Iris pigment epithelial cell (primary cell): ENCODE results near the gene ALDH1L1.
"Not testable (repeated sequence)": the region's sequence is repeated elsewhere in the genome, so short reads cannot be mapped to it uniquely, and the experiment has no call there.

Experiments used
- DNase-seq: peaks from one replicate; pipeline ENCODE4 v3.0.0-alpha.2; 2011; ENCODE audit warnings: low read depth

Gene ALDH1L1

DNA sequence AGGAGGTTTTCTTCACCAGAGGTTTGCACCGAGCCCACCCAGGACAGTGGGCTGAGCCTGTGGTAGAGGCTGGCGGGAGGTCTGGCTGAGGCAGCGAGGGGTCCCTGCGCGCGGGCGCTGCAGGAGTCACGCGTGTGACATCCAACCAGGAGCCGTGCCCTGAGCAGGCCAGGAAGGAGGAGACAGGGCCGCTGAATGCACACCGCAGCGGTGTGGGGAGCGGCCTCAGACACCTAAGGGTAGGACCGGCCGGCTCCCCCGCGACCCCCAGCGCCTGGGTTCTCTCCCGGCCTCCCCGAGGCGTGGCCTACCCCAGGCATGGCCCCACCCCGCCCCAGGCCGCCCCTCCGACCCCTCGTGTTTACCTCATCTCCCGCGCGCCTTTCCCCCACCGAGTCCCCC is 96.9 kb downstream of the ALDH1L1 start:
- DNase-seq: peak; percentile 31

DNA sequence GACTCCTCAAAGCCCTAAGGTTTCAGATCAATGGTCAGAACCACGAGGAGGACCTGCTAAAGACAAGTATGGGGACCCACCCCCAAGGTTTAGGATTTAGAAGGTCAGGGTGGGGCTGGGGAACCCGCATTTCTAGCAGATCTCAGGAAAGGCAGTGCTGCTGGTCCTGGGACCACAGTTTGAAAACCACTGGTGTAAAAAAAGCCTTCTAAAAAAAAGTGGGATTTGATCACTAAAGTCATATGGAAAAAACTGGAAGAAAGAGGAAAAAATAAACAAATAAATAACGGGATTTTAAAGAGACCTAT is 97.3 kb downstream of the ALDH1L1 start:
- DNase-seq: no peak

DNA sequence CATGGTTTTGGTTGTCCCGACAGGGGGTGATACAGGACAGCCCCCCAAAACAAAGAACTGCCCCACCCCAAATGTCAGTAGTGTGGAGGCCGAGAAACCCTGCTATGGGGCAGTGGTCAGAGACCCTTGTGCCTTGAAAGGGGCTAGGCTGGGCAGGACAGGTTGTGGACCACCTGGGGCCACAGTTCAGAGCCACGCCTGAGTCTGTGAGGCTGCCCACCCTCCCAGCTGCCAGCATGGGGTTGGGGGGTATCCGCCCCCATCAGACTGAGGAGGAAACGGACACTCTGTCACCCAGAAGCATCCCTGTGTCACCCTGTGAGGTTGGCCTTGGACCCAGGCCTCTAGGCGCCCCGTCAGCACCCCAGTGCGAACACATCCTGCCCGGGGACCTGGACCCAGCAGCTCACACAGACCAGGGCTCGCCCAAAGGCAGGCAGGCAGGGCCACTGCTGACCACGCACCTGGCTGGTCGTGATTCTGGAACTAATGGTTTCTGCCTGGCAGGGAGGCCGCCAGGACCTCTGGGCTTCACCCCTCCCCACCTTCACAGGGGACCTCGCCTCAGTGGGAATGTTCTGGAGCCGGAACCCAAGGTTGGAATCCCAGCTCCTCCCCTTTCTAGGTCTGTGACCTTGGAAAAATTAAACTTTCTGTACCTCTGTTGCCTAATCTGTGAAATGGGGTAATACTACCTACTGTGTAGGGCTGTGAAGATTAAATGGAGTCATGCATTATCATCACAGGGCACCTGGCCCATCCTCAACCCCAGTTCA is 97.8 kb downstream of the ALDH1L1 start:
- DNase-seq: no peak

DNA sequence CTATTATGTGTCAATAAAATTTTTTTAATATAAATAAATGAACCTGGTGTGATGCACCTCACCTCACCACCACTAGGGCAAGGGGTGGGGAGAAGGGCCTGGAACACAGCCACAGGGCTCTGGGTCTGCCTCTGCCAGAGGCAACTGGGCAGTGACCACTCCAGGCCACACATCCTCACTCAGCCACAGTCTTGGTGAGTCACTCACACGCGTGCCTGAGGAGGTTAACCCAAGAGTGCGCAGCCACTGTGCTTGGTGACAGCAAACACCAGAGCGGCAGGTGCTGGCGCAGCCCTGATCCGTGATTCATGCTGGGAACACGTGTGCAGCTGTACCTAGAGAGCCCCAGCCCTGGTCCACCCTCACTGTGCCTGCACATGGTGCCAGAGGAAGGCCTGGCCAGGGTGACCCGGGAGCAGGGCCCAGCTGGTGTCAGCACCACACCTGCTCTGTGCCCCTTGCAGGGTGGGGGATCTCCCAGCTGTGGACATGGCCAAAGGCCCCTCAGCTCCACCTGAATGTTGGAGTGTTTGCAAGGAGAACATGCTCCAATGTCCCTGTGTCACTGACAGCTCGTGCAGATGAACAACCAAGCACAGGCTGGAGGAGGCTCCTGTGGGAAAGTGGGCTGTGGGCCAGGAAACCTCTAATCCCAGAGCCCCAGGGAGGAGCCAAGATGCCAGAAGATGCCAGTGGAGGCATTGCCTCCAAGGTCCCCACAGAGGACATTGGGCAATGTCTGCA is 98.6 kb downstream of the ALDH1L1 start:
- DNase-seq: peak; percentile 54

DNA sequence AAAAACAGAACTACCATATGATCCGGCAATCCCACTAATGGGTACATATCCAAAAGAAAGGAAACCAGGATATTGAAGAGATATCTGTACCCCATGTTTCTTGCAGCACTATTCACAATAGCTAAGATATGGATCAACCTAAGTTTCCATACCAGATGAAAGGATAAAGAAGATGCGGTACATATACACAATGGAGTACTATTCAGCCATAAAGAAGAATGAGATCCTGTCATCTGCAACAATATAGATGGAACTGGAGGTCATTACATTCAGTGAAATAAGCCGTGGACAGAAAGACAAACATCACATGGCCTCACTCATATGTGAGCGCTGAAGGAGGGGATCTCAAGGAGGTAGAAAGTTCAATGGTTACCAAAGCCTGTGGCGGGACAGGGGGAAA is 99.4 kb downstream of the ALDH1L1 start:
- DNase-seq: no peak

DNA sequence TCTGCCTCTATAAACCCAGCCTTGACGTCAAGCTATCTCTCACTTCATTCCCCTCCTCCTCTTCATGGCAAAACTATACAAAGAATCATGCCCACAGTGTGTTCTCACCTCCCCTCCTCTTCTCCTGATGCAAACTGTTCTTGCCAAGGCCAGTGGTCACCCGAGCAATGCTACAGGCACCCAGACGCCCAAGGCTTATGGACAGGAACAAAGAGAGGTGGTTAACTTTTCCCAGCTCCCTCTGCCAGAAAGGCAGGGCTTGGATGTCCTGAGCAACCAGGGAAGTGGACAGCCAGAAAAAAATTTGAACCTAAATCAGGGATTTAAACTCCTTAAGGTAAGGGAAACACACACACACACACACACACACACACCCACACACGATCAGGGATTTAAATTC is 101.5 kb downstream of the ALDH1L1 start:
- no peak for DNase-seq

DNA sequence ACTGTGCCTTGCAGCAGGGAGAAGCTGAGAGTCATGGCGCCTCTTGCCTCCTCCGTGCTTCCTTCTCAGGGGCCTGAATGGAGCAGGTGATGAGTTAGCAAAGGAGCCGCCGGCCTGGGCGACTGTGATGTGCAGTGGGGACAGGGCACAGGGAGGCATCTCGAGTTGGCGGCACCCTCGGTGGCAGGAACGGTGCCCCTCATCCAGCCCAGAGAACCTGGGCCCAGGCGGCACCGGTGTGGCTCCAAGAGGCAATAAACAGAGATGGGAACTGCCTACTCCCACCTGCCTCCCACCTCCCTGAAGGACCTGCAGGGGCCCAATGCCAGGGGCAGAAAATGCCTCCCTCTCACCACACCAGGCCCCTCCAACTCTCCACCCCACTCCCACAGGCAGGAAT is 102.6 kb downstream of the ALDH1L1 start:
- DNase-seq: no peak

DNA sequence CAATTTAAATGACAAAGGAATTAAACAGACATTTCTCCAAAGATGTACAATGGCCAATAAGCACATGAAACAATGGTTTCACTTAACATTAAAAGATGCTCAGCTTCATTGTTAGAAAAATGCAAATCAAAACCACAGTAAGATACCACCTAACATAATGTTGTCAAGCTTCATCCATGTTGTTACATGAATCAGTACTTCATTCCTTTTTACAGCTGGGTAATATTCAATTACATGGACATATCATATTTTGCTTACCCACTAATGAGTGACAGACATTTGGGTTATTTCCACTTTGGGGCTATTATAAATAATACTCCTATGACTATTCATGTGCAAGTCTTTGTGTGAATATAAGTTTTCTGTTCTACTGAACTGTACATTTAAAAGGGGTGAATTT is 104.2 kb downstream of the ALDH1L1 start:
- DNase-seq: no peak

DNA sequence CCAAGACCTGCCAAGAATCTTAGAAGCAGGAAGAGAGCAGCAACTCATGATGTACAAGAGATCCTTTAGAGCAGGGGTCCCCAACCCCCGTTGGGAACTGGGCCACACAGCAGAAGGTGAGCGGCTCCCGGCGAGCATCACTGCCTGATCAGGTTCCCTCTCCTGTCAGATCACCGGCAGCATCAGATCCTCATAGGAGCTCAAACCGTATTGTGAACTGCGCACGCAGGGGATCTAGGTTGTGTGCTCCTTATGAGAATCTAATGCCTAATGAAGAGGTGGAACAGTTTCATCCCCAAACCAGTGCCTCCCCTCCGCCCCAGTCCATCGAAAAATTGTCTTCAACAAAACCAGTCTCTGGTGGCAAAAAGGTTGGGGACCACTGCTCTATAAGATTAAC is 110.2 kb downstream of the ALDH1L1 start:
- no peak for DNase-seq

DNA sequence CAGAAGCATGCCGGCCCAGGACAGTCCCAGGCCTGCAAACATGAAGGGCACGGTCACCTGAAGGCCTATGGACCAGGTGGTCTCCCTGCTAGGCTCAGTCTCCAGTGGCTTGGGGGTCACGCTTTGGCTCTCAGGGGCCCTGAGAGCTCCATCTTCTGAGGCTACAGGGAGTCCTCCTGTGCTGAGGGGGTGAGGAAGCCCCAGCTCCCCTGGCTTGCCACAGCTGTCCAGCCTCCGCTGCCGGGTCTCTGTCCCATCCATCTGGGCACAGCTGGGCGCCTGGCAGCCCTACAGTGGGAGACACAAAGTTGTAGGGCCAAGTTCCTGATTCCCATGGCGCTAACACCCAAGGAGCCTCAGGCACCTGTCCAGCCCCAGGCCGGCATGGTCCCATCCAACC is 112.4 kb downstream of the ALDH1L1 start:
- no peak for DNase-seq

DNA sequence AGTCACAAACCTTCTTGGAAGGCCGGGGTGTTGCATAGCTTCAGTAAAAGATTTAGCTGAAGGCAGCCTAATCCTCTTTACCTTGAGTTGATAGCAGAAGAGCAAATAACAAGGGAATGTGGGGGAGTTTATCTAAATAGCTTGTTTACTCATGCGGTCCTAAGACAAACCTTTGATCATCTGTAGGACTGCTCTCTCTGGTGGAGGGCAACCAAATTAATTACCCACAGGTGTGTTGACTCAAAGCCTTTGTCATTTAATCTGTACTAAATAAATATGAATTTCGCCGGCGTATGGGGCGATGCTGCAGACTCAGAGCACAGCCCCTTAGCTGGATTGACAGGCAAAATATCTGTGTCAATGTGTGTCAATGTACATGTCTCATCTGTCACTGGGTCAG is 113.7 kb downstream of the ALDH1L1 start:
- not testable (repeated sequence) for DNase-seq

DNA sequence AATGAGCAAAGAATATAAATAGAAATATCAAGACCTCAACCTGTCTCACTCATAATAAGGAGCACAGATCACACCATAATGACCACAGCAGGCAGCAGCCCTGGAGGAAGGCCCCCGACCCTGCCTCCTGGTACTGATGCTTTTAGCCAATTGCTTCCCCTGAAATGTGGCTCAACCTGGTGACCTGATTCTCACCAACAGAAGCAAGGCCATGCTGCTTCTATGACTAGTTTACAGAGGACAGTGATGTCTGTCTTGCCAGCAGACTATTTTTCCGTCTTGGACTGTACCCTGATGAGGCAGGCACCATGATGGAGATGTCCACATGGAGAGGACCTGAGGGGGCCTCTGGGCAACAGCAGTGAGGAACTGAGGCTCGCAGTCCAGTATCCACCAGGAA is 114.5 kb downstream of the ALDH1L1 start:
- DNase-seq: no peak

DNA sequence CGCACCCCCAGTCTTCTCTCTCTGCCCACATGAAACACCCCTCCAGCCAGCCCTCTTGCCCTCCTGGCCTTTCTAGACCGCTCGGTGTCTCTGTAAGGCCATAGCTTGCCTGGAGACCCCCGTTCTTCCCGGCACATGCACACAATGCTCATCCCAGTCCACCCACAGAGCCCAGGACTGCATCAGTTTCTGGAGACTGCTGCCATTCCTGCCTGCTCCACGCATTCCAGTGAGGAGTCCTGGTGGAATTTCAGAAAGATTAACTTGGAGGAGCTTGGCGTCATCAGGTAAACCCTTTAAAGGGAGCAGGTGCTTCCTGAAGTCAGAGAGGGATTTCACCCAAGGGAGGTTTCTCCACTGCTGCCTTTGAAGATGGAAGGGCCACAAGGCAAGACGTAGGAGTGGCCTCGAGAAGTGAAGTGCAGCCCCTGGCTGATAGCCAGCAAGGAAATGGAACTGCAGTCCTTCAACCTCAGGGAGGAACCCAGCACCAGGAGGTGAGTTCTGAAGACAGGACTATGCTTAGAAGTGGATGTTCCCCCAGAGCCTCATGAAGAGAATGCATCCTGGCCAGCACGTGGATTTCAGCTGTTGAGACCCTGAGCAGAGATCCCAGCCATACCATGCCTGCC is 115.6 kb downstream of the ALDH1L1 start:
- no peak for DNase-seq

DNA sequence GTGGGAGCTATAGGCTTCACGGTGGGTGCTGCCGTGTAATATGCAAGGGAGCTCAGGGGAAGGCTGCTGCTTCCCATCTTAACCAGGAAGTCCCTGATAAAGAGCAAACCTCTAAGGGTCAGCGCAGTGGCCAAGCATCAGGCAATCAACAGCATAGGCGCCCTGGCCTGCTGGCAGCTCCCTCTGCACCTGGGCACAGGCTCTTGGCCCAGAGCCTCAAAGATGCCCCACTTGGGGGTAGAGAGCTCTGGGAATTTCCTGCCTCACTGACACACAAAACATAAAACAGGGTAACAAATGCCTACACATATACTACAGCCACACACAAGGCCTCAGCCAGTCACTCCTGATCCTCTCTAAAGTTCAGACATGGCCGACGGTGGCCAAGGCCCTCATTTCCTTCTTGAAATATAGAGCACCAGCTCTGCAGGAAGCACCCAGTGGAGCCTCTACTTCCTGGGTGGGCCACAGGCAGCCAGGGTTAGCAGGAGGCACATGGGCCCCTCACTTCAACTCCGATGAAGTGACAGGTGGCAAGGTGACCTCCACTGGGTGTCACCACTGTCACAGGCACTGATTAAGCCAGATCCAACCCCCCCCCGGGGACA is 116.9 kb downstream of the ALDH1L1 start:
- no peak for DNase-seq

DNA sequence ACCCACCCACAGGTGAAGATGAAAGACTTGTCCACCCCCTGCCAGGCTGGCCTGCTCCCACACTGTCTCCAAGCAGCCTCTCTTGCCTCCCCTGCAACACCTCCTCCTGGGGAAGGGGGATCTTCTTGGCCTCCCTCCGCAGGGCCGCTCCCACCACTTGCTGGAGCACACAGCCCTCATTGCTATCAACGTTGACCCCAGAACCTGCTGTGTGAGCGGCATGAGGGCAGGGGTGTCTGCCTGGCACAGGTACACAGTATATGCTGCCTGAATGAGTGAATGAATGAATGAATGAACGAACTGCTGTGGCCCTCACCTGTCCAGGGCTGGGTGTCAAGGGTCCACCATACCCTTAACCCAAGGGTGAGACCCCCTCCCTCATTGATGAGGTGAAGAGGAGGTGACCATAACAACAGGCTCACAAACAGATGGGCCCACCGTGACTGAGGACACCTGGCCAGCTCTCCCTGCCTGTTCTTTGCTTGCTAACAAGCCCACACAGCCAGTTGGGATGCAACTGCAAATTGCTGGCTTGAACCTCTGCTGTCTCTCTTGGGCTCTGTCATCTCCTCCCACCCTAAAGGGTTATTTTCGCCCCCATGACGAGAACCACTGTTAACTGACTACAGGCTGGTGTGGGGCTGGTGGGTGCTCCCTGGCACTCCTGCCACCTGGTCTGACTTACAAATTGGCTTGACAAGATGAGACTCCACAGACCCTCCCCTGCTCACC is 118.9 kb downstream of the ALDH1L1 start:
- DNase-seq: no peak

DNA sequence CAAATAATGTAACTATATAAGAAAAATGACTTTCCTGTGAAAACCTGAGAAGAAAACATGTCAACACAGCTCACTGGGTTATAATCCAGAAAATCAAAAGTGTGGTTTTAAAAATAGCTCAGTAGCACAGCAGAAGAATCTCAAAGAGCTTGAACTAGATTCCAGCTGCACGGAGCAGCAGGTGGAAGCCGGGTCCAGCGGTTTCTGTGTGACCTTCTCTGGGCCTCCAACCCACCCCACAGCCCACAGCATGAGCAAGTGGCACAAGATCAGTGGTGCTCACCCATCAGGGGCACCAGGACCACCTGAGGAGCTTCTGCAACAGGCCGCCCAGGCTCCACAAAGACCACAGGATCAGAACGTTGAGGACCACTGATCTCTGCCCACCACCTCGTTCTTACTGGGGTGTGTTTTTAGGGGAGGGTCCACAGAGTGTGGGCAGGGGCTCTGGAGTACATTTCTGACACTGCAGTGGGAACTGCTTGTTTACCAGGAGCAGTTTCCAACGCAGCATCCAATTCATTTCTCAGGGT is 119.7 kb downstream of the ALDH1L1 start:
- DNase-seq: no peak

DNA sequence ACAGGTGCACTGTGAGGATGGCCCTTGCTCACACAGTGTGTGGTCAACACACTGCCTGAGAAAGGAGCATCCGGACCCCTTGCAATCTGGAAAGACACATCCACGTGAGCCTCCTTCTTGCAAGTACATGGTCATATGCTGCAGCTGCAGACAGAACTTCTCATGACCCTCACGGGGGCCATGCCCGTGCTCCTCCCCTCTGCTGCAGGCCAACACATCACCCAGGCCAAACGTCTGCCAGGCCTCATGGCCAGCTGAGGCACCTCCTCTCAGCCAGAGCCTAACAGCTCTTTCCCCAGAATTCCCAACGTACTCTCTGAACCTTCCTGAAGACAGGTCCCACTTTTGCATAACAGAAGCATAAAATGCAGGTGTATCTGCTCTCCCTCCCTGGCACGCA is 121.7 kb downstream of the ALDH1L1 start:
- DNase-seq: no peak

DNA sequence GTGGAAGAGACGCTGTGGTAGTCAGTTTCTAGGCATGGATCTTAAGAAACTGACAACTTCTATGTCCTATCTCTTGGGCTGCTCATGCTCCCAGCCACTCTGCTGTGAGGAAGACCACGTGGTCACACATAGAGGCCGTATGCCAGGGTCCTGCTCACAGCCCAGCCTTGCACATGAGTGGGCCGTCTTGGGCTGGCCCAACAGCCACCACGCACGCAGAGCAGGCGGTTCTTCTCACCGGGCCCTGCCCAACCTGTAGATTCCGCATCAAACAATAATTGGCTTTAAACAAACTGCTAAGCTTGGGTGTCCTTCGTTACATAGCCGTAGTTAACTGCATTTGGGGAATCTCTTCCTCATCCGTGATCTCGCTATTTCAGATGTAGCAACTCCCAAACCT is 122.5 kb downstream of the ALDH1L1 start:
- no peak for DNase-seq

DNA sequence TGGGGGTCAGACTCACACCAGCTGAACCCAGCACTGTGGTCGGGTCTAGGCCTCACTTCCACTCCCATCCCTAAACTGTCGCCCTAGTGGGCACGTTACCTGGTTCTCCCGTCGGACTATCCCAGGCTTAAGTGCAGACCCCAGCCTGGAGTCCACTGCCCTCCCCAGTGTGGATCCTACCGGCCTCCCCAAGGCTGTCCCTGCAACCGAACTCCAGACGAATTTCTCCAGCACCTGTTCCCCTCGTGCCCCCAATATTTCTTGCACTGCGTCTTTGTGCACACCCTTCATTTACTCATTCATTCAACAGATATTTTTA is 122.9 kb downstream of the ALDH1L1 start:
- no peak for DNase-seq

DNA sequence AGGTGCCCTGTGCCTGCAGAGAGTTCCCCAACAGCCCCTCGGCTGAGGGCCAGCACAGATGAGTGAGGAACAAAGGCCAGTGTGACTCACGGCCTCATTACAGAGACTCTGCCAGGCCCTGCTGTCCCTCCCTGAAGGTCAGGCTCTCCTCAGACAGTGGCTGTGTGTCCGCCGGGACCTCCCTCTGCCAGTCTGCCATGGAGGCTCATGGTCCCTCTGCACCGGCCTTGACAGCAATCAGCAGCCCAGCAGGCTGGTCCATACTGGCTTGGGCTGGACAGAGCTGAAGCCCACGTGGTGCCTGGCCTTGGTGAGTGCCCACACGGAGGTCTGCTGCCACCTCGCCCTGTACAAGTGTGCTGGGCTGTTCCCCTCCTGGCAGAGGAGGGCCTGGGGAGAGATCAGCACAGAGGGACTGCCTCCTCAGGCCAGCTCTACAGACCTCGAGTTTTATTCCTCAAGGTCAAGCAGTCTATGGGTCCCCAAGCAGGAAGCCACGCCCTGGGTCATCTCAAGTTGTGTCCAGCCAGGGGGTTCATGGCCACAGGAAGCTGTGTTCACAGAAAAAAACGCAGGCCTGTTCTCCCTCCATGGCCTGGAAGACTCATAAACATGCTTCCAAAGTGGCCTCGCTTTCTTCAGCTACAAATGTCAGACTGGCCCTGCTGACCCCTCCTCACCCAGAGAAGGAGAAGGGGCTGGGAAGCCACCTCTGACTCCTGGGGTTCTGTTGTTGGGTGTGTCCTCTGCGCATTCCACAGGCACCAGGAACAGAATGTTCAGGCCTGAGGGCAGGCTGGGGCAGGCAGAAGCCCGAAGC is 123.5 kb downstream of the ALDH1L1 start:
- DNase-seq: no peak

DNA sequence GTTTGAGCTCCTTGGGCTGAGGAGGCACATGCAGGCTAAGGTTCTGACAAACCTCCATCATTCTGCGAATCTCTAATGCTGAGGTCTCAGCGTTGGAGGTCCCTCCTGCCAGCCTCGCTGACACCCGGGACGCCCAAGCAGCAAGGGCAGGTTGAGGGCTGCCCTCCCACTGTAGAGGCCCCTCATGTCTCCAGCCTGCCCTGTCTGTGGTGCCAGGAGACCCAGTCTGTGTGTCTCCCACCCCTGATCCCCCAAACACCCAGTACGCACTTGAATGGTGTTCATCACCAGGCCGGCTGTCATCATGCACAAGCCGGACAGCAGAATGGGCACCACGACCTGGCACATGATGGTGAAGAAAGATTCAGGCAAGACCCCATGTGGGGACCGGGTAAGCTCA is 124.3 kb downstream of the ALDH1L1 start:
- DNase-seq: no peak
